OCI-LY7 (cell line): ENCODE data around the gene C1orf74. TPM values are rescaled to one million over a fixed set of nuclear protein-coding genes. Genes with fewer than 3 reads are reported as not detected.
A peak's percentile ranks its signal among the peaks of the same experiment; 100 is the strongest.

ENCODE experiments used
- BruUV-seq: library from RNA; stranded (reverse); fragments of 400-500 nt; replicated peaks from 2 replicates; lab custom pipeline; 2021; lab: Mats Ljungman, UMichigan
- CTCF ChIA-PET: fragments of 300-600 bp; sonication (Branson Sonifier 250); formaldehyde crosslinking; loops from one replicate; lab custom pipeline; 2022; ENCODE audit warnings: antibody characterized with exemption; ENCODE audit not compliant: unreplicated experiment; lab: Charles Lee
- POLR2A ChIA-PET: fragments of 300-600 bp; sonication (Branson Sonifier 250); formaldehyde crosslinking; loops from one replicate; lab custom pipeline; 2022; ENCODE audit warnings: antibody characterized with exemption; lab: Charles Lee
- DNase-seq: peaks from one replicate; pipeline ENCODE4 v3.0.0-alpha.2; 2015; ENCODE audit warnings: low spot score
- H2AFZ ChIP-seq: fragments of 200-600 bp; sonication (generic), shearing (Covaris generic); 2 replicates; pipeline ENCODE4 v1.6.1; 2014; ENCODE audit warnings: mild to moderate bottlenecking, antibody characterized with exemption, low read length, moderate library complexity
- H3K27ac ChIP-seq: fragments of 200-600 bp; sonication (generic); 2 replicates; pipeline ENCODE4 v1.5.1; 2014; ENCODE audit warnings: mixed run types, low read depth, mild to moderate bottlenecking, moderate library complexity, low read length, inconsistent platforms; ENCODE audit not compliant: poor library complexity, severe bottlenecking
- H3K36me3 ChIP-seq: fragments of 200-600 bp; sonication (generic); 2 replicates; pipeline ENCODE4 v1.6.1; 2014; ENCODE audit warnings: mild to moderate bottlenecking, antibody characterized with exemption, low read length, moderate library complexity, mixed read lengths; ENCODE audit not compliant: insufficient read depth
- H3K4me1 ChIP-seq: fragments of 200-600 bp; sonication (generic); 2 replicates; pipeline ENCODE4 v1.5.1; 2014; ENCODE audit warnings: mild to moderate bottlenecking, low read length; ENCODE audit not compliant: insufficient read depth, poor library complexity, severe bottlenecking
- H3K4me2 ChIP-seq: fragments of 200-600 bp; sonication (generic); 2 replicates; pipeline ENCODE4 v1.6.1; 2014; ENCODE audit warnings: mild to moderate bottlenecking, low read length
- H3K4me3 ChIP-seq: fragments of 200-600 bp; sonication (generic); 2 replicates; pipeline ENCODE4 v1.5.1; 2014; ENCODE audit warnings: mild to moderate bottlenecking, low read depth, low read length; ENCODE audit not compliant: poor library complexity, severe bottlenecking
- H3K79me2 ChIP-seq: fragments of 200-600 bp; sonication (generic); 2 replicates; pipeline ENCODE4 v1.6.1; 2016; ENCODE audit warnings: low read depth, mild to moderate bottlenecking, low read length, moderate library complexity, mixed read lengths; ENCODE audit not compliant: insufficient read depth
- H3K9me2 ChIP-seq: fragments of 200-600 bp; sonication (generic); 2 replicates; pipeline ENCODE4 v1.6.1; 2016; ENCODE audit warnings: mild to moderate bottlenecking, low read length, mixed read lengths; ENCODE audit not compliant: insufficient read depth
- H3K9me3 ChIP-seq: fragments of 200-600 bp; sonication (generic); 2 replicates; pipeline ENCODE4 v1.6.1; 2014; ENCODE audit warnings: mild to moderate bottlenecking, mixed run types, low read length, mixed read lengths
- H4K20me1 ChIP-seq: fragments of 200-600 bp; sonication (generic); 2 replicates; pipeline ENCODE4 v1.6.1; 2014; ENCODE audit warnings: mild to moderate bottlenecking, antibody characterized with exemption, low read length, moderate library complexity, mixed read lengths; ENCODE audit not compliant: insufficient read depth
- CTCF ChIP-seq: fragments of 200-600 bp; sonication (generic); conservative IDR thresholded peaks from 2 replicates; pipeline ENCODE4 v1.5.1; 2014; ENCODE audit warnings: mild to moderate bottlenecking, antibody characterized with exemption, low read length, moderate library complexity, mixed read lengths
- EZH2phosphoT487 ChIP-seq: fragments of 200-600 bp; sonication (generic); IDR thresholded peaks from 2 replicates; pipeline ENCODE4 v1.6.1; 2018; ENCODE audit warnings: low read depth, borderline replicate concordance, mild to moderate bottlenecking, mixed run types, antibody characterized with exemption, low read length, moderate library complexity, mixed read lengths
- intact Hi-C: fragments of 100-400 bp; cut with micrococcal nuclease; formaldehyde crosslinking; loops from one replicate; pipeline ENCODE4 v1.10.0; 2022; ENCODE audit not compliant: unreplicated experiment
- total RNA-seq, 2 experiments: library from RNA; depleted of rRNA in 1 of 2; stranded (reverse); fragments of >200 nt in 1 of 2; shearing (Covaris generic) in 1 of 2; gene quantifications; 2 replicates each; pipeline ENCODE4 v1.2.3, GENCODE V29; 2014 to 2022

Gene C1orf74
- total RNA-seq, 2 experiments from 2014 or later: 4.2 to 4.4 TPM

GRCh38 chr1:209769971-209770370 is 14.4 kb downstream of the C1orf74 start:
- BruUV-seq: no TSS peak
- TF ChIP-seq CTCF: no peak
- no peak for TF ChIP-seq EZH2phosphoT487
- peaks cover 17% of the 10 kb centered on the region for H3K36me3 ChIP-seq

DNA sequence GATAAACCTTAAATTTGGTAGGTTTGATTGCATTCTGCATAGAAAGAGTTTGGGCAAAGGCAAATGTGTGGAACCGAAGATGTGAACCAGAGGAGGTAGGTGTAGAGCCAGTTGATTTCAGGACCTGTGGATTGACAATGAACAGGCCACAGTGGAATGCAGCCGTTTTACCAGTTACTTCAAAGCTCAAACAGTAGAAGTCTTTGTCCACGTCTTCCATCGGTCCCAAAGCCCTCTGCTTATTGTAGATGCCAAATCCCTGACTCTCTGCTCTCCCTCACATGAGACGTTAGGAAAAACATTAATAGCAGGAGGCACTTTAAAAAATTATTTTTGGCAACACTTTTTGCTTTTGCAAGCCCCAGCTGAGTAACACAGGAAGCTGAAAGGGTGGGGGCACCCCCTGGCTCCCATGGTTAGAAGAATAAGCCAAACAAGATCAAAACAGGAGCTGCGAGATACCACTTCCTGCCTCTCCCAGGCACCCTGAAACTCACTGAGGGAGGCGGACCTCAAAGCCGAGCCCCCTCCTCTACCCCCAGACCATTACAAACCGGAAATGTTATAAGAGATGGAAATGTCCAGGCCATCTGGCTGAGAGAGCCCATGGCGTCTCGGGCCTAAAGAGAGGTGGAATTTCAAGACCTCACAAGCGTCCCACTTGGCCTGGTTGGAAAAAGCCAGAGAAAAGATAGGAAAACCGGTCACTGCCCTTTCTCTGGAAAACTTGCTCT is 15.0 kb downstream of the C1orf74 start:
- intact Hi-C loops: no loop called here
- Histone ChIP-seq H4K20me1 (no peaks in the 10 kb centered on the region), H3K4me2 (peak overlapping the region; percentile 42), H3K36me3 (peaks cover 17% of the 10 kb centered on the region), H3K9me2 (no peaks in the 10 kb centered on the region), H3K27ac (peak overlapping the region; percentile 63), H3K4me1 (peaks cover 34% of the 10 kb centered on the region), H2AFZ (peak overlapping the region; percentile 16; the same call in 1 of the 2 replicates), H3K4me3 (peak overlapping the region; percentile 10), H3K79me2 (no peaks in the 10 kb centered on the region), H3K9me3 (no peaks in the 10 kb centered on the region)
- BruUV-seq: no TSS peak
- peak; percentile 73 for DNase-seq
- ChIA-PET POLR2A (interaction anchor here (1.3 to 6.4 kb wide), 4 partner anchors 12 to 53 kb away, joined by 3 to 50 read pairs (median 6); partner anchors contain the start of genes C1orf74 and TRAF3IP3), CTCF (interaction anchor here (1.3 kb wide), 1 partner anchor 12 kb away, joined by 5 read pairs; no protein-coding TSS in a partner anchor)
- no peak for TF ChIP-seq CTCF
- TF ChIP-seq EZH2phosphoT487: no peak

More at GRCh38 chr1:209769971-209770370, 14.4 kb downstream of the C1orf74 start:
- Histone ChIP-seq H3K79me2 (no peaks in the 10 kb centered on the region), H4K20me1 (no peaks in the 10 kb centered on the region), H3K4me2 (peak overlapping the region; percentile 42), H3K4me1 (peaks cover 41% of the 10 kb centered on the region), H3K4me3 (peak overlapping the region; percentile 10), H3K9me3 (no peaks in the 10 kb centered on the region), H3K9me2 (no peaks in the 10 kb centered on the region), H3K27ac (peak overlapping the region; percentile 63), H2AFZ (0 out of 2 replicates have a peak overlapping the region, but pooled peaks have one; percentile 16)
- intact Hi-C loops: no loop called here
- DNase-seq: no peak
- ChIA-PET CTCF (interaction anchor here (1.3 kb wide), 1 partner anchor 13 kb away, joined by 5 read pairs; no protein-coding TSS in a partner anchor), POLR2A (interaction anchor here (1.3 to 6.4 kb wide), 3 partner anchors 13 to 15 kb away, joined by 3 to 50 read pairs (median 8); partner anchors contain the start of genes C1orf74 and TRAF3IP3)
